UCSD-AML1 (cell line): ENCODE data around the gene NLGN3.

Source experiments
- DNase-seq: peaks from one replicate; lab custom pipeline; 2025; ENCODE audit not compliant: unreplicated experiment; lab: John Stamatoyannopoulos, UW

NLGN3 gene

DNA sequence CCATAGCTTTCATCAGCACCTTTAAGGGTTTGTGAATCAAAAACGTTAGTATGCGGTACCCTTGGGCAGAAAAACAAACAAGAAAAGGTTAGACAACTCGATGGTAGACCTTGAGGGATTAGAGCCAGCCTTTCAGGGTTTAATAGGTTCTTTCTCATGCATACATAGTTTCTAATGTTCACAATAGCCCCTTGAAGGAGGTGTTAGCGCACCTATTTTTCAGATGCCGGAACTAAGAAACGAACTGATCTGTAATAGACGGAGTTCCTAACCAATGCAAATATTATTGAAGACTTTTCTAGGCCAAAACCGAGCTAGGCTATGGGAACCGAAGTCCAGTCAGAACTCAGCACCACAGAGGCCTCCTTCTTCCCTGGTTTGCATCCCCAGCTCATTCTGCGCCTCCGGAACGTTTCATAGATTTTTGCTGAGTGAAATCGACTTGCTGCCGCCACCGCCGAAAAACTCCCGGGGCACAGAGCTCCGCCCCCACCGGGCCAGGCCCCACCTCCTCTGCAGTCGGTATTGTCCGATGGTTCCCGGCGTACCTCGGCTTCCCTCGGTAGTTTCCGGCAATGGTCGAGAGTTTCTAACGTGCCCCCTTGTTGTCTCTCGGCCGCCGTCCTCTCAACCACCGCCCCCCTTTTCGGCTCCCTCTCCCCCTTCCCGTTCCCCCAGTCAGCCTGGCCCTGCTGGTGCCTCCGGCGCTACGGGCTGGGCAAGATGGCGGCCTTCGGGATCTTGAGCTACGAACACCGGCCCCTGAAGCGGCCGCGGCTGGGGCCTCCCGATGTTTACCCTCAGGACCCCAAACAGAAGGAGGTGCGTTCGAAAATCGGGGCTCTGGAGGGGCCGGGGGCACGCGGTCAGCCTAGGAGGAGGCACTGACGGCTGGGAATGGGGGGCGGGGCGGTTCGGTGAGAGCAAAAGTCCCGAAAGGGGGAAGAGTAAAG, 26.3 kb upstream of the NLGN3 start, which contains the start of gene MED12:
MED12 (plus strand) TSS at position 565 of the 953 bp plus-strand sequence; CDS start at position 724, 159 bp downstream.
- peak; percentile 77 for DNase-seq

DNA sequence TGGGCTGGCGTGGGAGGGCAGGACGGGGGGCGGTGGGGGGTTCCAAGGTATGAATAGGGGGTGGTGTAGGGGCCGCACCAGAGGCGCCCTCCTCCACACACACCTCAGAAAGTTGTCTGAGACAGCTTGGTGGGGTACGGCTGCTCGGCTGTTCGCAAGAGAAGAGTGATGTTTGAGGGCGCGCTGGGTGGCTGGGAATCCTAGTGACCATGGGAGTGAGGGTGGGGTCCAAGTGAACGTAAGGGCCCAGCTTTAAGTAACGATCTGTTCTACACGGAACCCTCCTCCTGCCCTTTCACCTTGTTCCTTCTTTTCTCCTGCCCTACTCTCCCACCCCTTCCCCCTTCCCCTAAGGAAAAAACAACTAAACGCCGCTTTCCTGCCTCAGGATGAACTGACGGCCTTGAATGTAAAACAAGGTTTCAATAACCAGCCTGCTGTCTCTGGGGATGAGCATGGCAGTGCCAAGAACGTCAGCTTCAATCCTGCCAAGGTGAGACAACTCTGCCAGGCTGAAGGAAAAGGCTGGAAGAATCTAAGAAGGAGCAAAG, 25.6 kb upstream of the NLGN3 start:
- DNase-seq, result no peak

DNA sequence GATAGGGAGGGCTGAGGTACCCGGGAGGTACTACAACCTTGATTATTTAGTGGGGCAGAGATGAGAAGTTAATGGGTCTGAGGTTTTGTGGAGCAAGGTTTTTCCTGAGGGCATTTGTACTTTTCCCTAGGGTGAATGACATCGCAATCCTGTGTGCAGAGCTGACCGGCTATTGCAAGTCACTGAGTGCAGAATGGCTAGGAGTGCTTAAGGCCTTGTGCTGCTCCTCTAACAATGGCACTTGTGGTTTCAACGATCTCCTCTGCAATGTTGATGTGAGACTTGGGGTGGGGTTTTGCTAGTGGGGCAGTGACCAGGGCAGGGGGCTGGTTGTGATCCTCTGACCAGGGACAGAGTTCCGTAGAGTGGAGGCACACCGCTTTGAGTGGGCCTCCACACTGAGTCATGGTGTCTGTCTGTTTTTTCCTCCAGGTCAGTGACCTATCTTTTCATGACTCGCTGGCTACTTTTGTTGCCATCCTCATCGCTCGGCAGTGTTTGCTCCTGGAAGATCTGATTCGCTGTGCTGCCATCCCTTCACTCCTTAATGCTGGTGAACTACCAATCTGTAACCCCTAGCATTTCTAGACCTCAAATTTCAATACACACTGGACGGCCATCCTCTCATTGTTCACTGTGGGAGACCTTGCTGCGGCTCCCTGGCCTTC, 16.3 kb upstream of the NLGN3 start:
- no peak for DNase-seq

DNA sequence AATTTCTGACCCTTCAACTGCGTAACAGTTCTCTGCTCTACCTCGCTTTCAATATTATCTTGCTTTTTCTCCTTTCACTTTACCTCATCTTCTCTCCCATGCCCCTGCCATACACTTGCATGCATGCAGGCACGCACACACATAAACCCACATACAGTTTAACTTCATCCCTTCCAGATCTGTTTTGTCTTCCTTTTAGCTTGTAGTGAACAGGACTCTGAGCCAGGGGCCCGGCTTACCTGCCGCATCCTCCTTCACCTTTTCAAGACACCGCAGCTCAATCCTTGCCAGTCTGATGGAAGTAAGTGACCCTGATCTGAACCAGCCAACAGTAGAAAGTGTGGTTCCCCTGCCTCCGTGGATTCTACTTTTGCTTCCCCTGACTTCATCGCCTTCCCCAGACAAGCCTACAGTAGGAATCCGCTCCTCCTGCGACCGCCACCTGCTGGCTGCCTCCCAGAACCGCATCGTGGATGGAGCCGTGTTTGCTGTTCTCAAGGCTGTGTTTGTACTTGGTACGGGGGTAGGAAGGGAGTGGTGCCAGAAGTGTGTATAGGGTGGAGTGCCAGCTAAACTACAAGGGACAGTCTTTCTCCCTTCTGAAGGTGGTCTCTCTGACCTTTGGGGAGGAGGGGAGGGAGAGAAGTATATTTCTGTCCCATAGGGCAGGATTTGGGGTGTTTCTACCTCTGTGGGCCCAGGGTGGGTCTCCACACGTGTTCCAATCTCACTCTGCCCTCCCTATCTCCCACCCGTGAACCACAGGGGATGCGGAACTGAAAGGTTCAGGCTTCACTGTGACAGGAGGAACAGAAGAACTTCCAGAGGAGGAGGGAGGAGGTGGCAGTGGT, 15.5 kb upstream of the NLGN3 start:
- DNase-seq, result peak; percentile 74

DNA sequence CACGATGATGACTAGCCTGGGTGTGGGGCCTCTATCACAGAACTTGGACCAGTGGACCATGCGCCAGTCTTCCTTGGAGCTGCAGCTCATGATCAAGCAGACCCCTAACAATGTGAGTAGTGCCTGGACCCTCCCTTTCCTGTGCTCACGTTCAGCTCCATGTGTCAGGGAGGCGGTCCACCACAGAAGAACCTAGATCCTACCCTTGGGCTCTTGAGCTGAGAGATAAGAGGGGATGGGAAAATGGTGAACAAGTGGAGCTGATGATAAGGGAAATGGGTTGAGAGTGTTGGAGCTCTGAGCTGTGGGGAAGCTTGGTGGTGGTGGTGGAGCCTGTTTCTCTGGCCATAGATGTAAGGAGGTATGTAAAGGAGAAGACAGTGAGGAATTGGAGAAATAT, 13.1 kb upstream of the NLGN3 start:
- DNase-seq, result no peak

DNA sequence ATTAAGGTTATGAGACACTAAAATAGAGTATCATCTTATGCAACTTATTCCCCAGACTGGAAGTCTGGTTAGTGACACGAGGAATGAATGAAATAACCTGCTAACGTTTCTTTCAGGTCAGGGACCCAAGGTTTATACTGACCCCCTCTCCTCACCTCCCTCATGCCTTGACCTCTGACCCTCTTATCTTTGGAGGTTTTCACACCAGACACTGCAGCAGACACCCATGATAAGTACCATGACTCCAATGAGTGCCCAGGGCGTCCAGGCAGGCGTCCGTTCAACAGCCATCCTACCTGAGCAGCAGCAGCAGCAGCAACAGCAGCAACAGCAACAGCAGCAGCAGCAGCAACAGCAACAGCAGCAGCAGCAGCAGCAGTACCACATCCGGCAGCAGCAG, 4.2 kb upstream of the NLGN3 start:
- no peak for DNase-seq

DNA sequence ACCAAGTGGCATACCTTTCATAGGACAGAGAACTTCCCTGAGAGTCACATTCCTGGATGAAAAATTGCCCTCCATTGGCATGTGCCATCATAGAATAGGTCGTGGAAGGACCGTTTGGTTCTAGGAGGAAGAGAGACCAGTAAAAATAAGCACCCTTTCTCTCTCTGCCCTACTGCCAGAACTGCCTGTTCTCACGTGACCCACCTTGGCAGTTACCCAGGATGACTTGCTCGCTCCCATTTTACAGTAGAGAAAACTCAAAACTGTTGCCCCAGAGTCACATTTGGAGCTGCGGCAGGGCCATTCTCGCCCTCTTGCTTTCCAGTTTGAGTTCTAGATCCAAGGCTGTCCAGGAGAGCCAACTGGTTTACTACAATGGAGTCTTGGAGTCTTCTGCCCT, 1.1 kb upstream of the NLGN3 start:
- no peak for DNase-seq

DNA sequence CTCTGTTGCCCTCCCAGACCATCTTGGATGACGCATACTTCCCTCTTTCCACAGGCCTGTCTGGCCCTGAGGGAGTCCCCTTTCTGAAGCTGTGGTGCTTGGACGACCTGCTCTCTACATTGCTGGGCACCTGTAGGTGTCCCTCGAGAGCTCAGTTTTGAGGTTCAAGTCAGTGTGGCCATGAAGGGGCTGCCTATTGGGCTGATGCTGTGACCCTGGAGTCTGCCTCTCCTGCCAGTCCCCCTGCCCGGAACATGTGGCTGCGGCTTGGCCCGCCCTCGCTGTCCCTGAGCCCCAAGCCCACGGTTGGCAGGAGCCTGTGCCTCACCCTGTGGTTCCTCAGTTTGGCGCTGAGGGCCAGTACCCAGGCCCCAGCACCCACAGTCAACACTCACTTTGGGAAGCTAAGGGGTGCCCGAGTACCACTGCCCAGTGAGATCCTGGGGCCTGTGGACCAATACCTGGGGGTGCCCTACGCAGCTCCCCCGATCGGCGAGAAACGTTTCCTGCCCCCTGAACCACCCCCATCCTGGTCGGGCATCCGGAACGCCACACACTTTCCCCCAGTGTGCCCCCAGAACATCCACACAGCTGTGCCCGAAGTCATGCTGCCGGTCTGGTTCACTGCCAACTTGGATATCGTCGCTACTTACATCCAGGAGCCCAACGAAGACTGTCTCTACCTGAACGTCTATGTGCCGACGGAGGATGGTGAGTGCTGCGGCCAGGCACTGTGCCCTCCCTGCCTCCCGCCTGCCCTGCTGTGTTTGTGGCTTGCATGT, 3.0 kb downstream of the NLGN3 start:
- no peak for DNase-seq

DNA sequence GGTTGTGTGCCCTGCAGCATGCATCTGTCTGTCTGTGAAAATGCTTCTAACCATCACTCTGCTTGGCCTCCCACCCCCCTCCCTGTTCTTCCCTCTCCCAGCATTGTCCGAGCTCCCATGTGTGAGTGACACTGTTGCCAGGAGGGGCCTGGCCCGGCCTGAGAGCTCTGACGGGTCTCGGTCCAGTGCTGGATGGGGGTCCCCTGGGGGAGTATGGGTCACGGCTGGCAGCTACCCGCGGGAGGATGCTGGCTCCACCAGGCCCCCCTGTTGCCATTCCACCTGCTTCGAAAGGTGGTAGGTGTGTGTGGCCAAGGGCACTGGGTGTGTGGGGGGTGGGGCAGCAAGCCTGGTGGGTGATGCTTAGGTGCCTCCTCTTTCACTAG, 3.6 kb downstream of the NLGN3 start:
- DNase-seq, result no peak

DNA sequence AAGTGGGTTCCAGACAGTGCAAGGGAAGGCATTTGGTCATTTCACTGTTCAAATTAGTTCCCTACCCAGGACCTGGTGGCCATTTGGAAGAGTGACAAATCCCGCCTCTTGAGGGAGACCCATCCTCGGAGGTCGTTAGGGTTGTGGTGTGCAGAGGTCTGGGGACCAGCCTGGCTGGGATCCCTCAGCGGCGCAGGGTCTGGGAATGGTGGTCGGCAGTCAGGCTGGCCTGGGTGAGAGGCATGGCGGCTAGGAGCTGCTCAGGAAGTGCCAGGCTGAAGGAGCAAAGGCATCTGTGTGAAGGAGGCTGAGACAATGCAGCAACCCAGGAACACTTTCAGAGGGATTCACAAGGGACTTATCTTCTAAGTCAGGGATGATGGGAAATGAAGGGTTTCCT, 6.7 kb downstream of the NLGN3 start:
- no peak for DNase-seq

DNA sequence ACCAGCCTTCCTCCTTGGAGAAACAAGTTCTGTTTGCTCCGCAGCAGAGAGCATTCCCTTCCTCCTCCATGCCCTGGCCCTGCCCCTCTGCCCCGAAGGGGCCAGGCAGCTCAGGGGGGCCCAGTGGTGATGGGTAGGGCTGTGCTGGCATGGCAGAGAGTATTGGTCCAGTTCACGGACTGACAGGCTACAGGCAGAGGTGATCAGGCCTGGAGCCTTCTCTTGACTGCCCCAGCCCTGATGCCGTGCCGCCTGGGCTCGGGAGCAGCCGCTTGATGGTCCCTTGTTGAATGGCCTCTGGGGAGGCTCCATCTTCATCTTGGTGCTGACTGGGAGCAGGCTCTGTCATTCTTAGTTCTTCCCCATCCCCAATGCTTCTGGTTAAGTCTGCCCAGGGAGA, 9.6 kb downstream of the NLGN3 start:
- DNase-seq, result no peak

DNA sequence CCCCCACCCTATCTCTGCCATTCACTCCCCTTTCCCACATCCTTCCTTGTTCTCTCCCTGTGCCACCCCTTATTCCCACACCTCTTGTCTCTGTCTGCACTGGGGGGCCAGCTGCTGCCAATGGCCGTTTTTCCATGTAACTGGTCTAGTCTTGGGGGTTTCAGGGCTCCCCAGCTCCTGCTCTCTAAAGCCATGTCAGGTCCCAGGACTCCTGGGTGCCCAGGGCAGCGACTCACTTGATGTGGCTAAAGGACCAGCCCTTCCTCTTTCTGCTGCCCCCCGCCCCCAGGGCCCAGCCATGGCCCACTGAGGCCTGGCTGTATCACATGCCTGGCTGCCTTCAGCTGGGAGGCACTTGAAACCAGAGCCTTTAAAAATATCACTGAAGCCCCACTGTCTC, 10.0 kb downstream of the NLGN3 start:
- DNase-seq, result no peak

DNA sequence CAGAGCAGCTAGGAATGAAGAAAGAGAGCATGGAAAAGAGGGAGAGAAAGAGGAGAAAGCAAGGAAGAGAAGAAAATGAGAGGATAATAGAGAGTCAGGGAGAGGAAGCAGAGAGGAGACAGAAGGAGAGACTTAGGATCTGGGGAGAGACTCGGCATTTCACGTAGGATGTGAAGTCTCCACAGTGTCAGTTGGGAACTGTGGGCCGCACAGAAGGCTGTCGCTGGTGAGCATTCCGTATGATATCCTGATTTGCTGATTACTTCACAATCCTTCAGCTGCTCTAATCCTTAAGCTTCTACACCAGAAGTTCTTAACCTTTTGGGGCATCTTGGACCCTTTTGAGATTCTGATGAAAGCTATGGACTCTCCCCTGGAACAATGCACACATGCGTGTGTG, 14.0 kb downstream of the NLGN3 start:
- DNase-seq, result no peak

DNA sequence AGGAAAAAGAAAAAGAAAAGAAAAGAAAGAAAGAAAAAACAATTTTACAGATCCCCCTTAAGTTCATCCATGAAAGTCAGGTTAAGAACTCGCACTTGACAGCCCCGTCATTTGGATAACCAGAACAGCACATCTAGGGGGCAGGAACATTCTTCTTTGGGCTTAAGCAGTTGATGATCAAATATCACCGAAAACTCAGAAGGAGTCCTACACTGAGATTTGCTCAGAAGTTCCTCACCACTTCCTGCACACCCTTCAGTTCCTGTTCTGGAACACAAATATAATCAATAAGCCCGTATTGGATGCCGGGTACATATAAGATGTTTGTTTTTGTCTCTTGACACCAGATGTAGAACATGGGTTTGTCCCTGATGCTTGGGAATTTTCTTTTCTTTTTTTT, 14.7 kb downstream of the NLGN3 start:
- DNase-seq, result no peak

DNA sequence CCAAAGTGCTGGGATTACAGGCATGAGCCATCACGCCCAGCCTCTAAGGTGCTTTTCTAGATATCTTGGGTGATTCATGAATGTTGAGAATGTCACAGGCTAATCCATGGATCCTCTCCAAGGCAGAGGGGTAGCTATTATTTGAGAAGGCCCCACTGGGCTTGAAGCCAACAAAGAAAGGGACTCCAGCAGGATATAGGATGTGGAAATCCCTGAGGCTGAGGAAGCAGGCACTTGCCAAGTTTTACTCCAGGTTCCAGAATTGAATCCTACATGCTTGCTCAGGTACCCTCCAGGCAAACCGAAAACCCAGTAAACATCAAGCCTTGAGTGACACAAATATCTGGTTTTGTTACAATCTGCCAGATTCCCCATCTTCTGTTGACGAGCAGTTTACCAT, 15.8 kb downstream of the NLGN3 start:
- DNase-seq, result no peak

DNA sequence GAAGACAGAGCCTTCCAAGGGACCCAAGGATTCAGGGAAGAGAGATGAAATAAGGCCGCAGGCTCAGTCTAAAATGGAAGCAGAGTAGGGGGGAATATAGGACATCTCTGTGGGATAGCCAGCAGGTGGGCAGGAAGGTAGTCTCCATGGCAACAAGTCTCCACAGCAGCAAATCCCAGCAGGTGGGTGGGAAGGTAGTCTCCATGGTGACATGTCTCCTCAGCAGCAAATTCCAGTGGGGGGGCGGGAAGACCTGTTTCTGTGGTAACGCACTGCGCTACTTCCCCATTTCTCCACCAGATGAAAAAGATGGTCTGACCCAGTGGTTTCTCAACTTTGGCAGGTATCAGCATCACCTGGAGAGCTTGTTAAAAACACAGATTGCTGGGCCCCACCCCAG, 18.3 kb downstream of the NLGN3 start:
- no peak for DNase-seq

DNA sequence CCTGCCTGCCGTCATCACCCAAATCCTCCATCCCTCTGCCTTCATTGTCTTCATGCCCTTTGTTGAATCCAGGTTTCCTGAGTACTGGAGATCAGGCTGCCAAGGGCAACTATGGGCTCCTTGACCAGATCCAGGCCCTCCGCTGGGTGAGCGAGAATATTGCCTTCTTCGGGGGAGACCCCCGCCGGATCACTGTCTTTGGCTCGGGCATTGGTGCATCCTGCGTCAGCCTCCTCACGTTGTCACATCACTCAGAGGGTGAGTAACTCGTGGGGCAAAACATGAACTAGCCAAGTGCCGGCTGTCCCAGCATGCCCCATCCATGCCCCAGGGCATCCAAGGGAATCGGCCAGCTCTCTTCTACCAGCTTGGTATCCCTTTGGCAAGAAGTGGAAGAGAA, 19.4 kb downstream of the NLGN3 start:
- DNase-seq, result no peak

DNA sequence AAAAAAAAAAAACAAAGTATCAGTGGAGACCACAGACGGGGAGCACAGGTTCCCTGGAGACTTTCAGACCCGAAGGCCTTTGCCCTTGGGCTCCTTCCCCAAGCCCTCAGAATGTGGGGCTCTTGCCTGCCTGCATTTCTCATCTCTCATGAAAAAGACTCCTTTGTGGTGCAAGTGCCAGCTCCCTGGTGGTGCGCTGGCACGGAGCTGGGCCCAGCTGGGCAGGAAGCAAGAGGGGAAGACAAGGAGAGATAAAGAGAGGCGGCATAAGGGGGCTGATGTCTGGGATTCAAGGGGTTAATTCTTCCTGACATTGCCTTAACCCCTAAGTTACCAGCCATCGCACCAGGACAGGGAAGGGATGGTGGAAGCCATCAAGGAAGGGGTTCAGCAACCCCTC, 21.8 kb downstream of the NLGN3 start:
- no peak for DNase-seq

DNA sequence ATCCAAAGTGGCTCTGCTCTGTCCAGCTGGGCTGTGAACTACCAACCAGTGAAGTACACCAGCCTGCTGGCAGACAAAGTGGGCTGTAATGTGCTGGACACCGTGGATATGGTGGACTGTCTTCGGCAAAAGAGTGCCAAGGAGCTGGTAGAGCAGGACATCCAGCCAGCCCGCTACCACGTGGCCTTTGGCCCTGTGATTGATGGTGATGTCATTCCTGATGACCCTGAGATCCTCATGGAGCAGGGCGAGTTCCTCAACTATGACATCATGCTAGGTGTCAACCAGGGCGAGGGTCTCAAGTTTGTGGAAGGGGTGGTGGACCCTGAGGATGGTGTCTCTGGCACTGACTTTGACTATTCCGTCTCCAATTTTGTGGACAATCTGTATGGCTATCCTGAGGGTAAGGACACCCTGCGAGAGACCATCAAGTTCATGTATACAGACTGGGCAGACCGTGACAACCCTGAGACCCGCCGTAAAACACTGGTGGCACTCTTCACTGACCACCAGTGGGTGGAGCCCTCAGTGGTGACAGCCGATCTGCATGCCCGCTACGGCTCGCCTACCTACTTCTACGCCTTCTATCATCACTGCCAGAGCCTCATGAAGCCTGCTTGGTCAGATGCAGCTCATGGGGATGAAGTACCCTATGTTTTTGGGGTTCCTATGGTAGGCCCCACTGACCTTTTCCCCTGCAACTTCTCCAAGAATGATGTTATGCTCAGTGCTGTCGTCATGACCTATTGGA, 22.6 kb downstream of the NLGN3 start:
- DNase-seq, result no peak

DNA sequence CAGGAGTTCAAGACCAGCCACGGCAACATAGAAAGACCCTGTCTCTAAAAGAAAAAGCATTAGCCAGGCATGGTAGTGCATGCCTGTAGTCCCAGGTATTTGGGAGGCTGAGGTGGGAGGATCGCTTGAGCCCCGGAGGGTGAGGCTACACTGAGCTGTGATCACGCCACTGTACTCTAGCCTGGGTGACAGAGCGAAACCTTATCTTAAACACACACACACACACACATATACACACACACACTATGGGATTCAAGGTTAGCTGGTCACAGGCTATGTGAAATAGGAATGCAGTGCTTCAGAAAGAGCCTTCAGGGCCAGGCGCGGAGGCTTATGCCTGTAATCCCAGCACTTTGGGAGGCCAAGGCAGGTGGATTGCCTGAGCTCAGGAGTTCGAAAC, 23.5 kb downstream of the NLGN3 start:
- no peak for DNase-seq
